22Rv1 (cell line): ENCODE measurements around the gene HOXD12.

Experiments used
- ZFX ChIP-seq: fragments of 450-650 bp; IDR thresholded peaks from 2 replicates; pipeline ENCODE4 v1.6.1; 2017; ENCODE audit warnings: antibody characterized with exemption, borderline replicate concordance
- TF ChIP-seq, protein P1 (sequence below): fragments of 450-650 bp; IDR thresholded peaks from 2 replicates; pipeline ENCODE4 v1.5.1; 2017; ENCODE audit warnings: mild to moderate bottlenecking

DNA sequence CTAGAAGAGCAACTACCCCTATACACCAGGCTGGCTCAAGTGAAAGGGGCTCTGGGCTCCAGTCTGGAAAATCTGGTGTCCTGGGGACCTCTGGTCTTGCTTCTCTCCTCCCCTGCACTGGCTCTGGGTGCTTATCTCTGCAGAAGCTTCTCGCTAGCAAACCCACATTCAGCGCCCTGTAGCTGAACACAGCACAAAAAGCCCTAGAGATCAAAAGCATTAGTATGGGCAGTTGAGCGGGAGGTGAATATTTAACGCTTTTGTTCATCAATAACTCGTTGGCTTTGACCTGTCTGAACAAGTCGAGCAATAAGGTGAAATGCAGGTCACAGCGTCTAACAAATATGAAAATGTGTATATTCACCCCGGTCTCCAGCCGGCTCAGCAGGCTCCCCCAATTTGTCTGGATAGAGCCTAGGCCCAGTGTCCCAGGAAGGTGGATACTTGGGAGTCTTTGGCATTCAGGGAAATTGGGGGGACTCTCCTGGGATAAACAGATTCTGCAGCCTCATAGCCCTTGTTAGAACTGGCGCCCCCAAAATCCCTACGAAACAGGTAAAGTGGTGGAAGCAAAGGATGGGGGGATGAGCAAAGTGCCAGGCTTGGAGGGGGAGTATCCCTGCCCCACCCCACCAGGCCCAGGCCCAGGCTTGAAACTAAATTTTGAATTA, 49.3 kb downstream of the HOXD12 start:
- TF ChIP-seq, protein P1, sequence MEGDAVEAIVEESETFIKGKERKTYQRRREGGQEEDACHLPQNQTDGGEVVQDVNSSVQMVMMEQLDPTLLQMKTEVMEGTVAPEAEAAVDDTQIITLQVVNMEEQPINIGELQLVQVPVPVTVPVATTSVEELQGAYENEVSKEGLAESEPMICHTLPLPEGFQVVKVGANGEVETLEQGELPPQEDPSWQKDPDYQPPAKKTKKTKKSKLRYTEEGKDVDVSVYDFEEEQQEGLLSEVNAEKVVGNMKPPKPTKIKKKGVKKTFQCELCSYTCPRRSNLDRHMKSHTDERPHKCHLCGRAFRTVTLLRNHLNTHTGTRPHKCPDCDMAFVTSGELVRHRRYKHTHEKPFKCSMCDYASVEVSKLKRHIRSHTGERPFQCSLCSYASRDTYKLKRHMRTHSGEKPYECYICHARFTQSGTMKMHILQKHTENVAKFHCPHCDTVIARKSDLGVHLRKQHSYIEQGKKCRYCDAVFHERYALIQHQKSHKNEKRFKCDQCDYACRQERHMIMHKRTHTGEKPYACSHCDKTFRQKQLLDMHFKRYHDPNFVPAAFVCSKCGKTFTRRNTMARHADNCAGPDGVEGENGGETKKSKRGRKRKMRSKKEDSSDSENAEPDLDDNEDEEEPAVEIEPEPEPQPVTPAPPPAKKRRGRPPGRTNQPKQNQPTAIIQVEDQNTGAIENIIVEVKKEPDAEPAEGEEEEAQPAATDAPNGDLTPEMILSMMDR = no peak
- no peak for TF ChIP-seq ZFX
